Naive thymus-derived CD4-positive, alpha-beta T cell (primary cell): Measurements from ENCODE around the gene TRAF2. TPM values are rescaled to one million over a fixed set of nuclear protein-coding genes. Genes with fewer than 3 reads are reported as not detected.

Source experiments
- ATAC-seq: fragments of 150-1000 bp; cut with Tn5 transposase; 2 replicates; pipeline ENCODE4 v1.10.0; 2021; ENCODE audit warnings: mild to moderate bottlenecking, moderate library complexity
- CTCF ChIA-PET: fragments of 350-600 bp; sonication (Branson Sonifier 250); formaldehyde crosslinking; loops from one replicate; lab custom pipeline; 2021; ENCODE audit warnings: antibody characterized with exemption; lab: Charles Lee
- POLR2A ChIA-PET: fragments of 350-600 bp; sonication (Branson Sonifier 250); formaldehyde crosslinking; loops from one replicate; lab custom pipeline; 2021; ENCODE audit warnings: antibody characterized with exemption, inconsistent platforms; lab: Charles Lee
- DNase-seq, 9 donors: peaks; one replicate each; pipeline versions ENCODE4 v3.0.0 to v3.0.0-alpha.2; 2020 to 2022; ENCODE audit warnings: mixed read lengths in 1 of 9
- H3K27ac ChIP-seq: one replicate; pipeline ENCODE4 v1.7.0; 2013; ENCODE audit warnings: mild to moderate bottlenecking, low read depth, low read length, moderate library complexity
- H3K27me3 ChIP-seq, 2 donors: one replicate each; pipeline ENCODE4 v1.7.0; 2013; ENCODE audit warnings: low read length in 2 of 2, mild to moderate bottlenecking in 2 of 2, moderate library complexity in 2 of 2; ENCODE audit not compliant: control insufficient read depth in 2 of 2, insufficient read depth in 2 of 2
- H3K36me3 ChIP-seq, 3 experiments: 1 replicate in 2 of 3; 2 replicates in 1 of 3; pipeline ENCODE4 v1.7.0; 2013; ENCODE audit warnings: low read length in 3 of 3, mild to moderate bottlenecking in 3 of 3, moderate library complexity in 1 of 3; ENCODE audit not compliant: insufficient read depth in 3 of 3, control insufficient read depth in 2 of 3
- H3K4me1 ChIP-seq, 2 donors: one replicate each; pipeline ENCODE4 v1.7.0; 2013; ENCODE audit warnings: low read length in 2 of 2, mild to moderate bottlenecking in 2 of 2, moderate library complexity in 1 of 2; ENCODE audit not compliant: control insufficient read depth in 2 of 2, insufficient read depth in 2 of 2
- H3K4me3 ChIP-seq: 2 replicates; pipeline ENCODE4 v1.7.0; 2013; ENCODE audit warnings: mild to moderate bottlenecking, low read length
- H3K9me3 ChIP-seq, 3 experiments: 1 replicate in 2 of 3; 2 replicates in 1 of 3; pipeline ENCODE4 v1.7.0; 2013; ENCODE audit warnings: low read length in 3 of 3; ENCODE audit not compliant: control insufficient read depth in 2 of 3
- H3K27ac Mint-ChIP-seq, 9 donors: one replicate each; pipeline ENCODE4 v1.8.0; 2020 to 2022; ENCODE audit warnings: mixed read lengths in 9 of 9, mild to moderate bottlenecking in 8 of 9, moderate library complexity in 5 of 9, inconsistent platforms in 2 of 9
- H3K27me3 Mint-ChIP-seq, 5 donors: one replicate each; pipeline ENCODE4 v1.8.0; 2021 to 2022; ENCODE audit warnings: mixed read lengths in 5 of 5, mild to moderate bottlenecking in 1 of 5
- H3K36me3 Mint-ChIP-seq, 5 donors: one replicate each; pipeline ENCODE4 v1.8.0; 2020 to 2022; ENCODE audit warnings: mixed read lengths in 5 of 5, mild to moderate bottlenecking in 3 of 5, inconsistent platforms in 1 of 5
- H3K4me1 Mint-ChIP-seq, 7 donors: one replicate each; pipeline ENCODE4 v1.8.0; 2020 to 2022; ENCODE audit warnings: mixed read lengths in 7 of 7, mild to moderate bottlenecking in 3 of 7, inconsistent platforms in 1 of 7
- H3K4me3 Mint-ChIP-seq, 10 donors: one replicate each; pipeline ENCODE4 v1.8.0; 2020 to 2022; ENCODE audit warnings: mild to moderate bottlenecking in 10 of 10, mixed read lengths in 10 of 10, moderate library complexity in 6 of 10, inconsistent platforms in 2 of 10
- H3K9me3 Mint-ChIP-seq, 11 donors: one replicate each; pipeline ENCODE4 v1.8.0; 2020 to 2022; ENCODE audit warnings: mixed read lengths in 11 of 11, mild to moderate bottlenecking in 4 of 11, inconsistent platforms in 1 of 11, moderate library complexity in 1 of 11
- intact Hi-C, 2 donors: fragments of 100-400 bp; cut with micrococcal nuclease; formaldehyde crosslinking; loops; one replicate each; pipeline ENCODE4 v1.15.1; 2023
- polyA plus RNA-seq, 2 donors: library from polyadenylated mRNA; unstranded; fragments of 300-500 nt; fragmentation: Illumina TruSeq; gene quantifications; one replicate each; pipeline ENCODE4 v1.2.3, GENCODE V29; 2021
- total RNA-seq, 6 experiments: library from RNA in 5 of 6; stranded (reverse) in 5 of 6; gene quantifications; 1 replicate in 5 of 6; 2 replicates in 1 of 6; pipeline ENCODE4 v1.2.3 and lab custom pipeline; 2021 to 2026

TRAF2 gene
- total and polyA plus RNA-seq, 7 experiments from 2014 or later: 11.9 to 72.8 (median 29.1) TPM

- H3K36me3 Mint-ChIP-seq: peaks cover 0 to 3% (median 0%) of the 10 kb centered on the region in 5 donors
- peaks cover 20 to 22% of the 10 kb centered on the region in 2 donors for H3K4me1 ChIP-seq
- POLR2A ChIA-PET: interaction anchor here (0.6 to 2.4 kb wide), 14 partner anchors 12 to 159 kb away, joined by 3 to 9 read pairs (median 4); partner anchors contain the start of genes AJM1, EDF1 and FBXW5
- DNase-seq (peak in 6 of 9 donors; percentile 5 to 77 (median 26)), ATAC-seq (peak; percentile 69)
- H3K4me3 ChIP-seq: peak overlapping the region; percentile 66
- H3K9me3 ChIP-seq: no peaks in the 10 kb centered on the region
- peaks cover 0 to 6% (median 0%) of the 10 kb centered on the region in 3 experiments for H3K36me3 ChIP-seq
- peak overlapping the region; percentile 78 to 95 (median 89) for H3K27ac Mint-ChIP-seq
- H3K27me3 Mint-ChIP-seq: no peaks in the 10 kb centered on the region
- intact Hi-C loops: loop anchor here (1.0 to 10.0 kb wide), 14 partner anchors 14 to 352 kb away; partner anchors contain the start of genes EDF1 (in 2 of the 2), FBXW5 (in 2 of the 2), TMEM141 (in 2 of the 2) and AJM1 (in 1 of the 2)
- peaks cover 16 to 46% (median 28%) of the 10 kb centered on the region in 7 donors for H3K4me1 Mint-ChIP-seq
- no peaks in the 10 kb centered on the region for H3K9me3 Mint-ChIP-seq
- H3K27me3 ChIP-seq: no peaks in the 10 kb centered on the region
- peak overlapping the region; percentile 97 for H3K27ac ChIP-seq
- CTCF ChIA-PET: no interaction called here
- peak overlapping the region; percentile 83 to 99 (median 86) for H3K4me3 Mint-ChIP-seq
These were observed 588 bp downstream of the TRAF2 start for GRCh38 chr9:136886610-136887597.

- H3K36me3 ChIP-seq: peaks cover 0 to 11% (median 0%) of the 10 kb centered on the region in 3 experiments
- peaks cover 13 to 39% (median 21%) of the 10 kb centered on the region in 7 donors for H3K4me1 Mint-ChIP-seq
- no peaks in the 10 kb centered on the region for H3K27me3 Mint-ChIP-seq
- H3K36me3 Mint-ChIP-seq: peaks cover 0 to 3% (median 0%) of the 10 kb centered on the region in 5 donors
- DNase-seq (no peak), ATAC-seq (no peak)
- ChIA-PET CTCF (interaction anchor here (0.6 kb wide), 1 partner anchor 25 kb away, joined by 3 read pairs; no protein-coding TSS in a partner anchor), POLR2A (interaction anchor here (0.7 kb wide), 1 partner anchor 20 kb away, joined by 3 read pairs; no protein-coding TSS in a partner anchor)
- H3K27ac ChIP-seq: no peak overlapping the region
- intact Hi-C loops: loop anchor here (5.0 to 10.0 kb wide), 2 partner anchors 199 to 354 kb away; partner anchors contain the start of gene MAN1B1 (in 1 of the 2)
- no peak overlapping the region for H3K4me3 ChIP-seq
- H3K9me3 Mint-ChIP-seq: no peaks in the 10 kb centered on the region
- H3K27me3 ChIP-seq: no peaks in the 10 kb centered on the region
- peak overlapping the region in 3 of 10 donors; percentile 32 to 86 (median 63) for H3K4me3 Mint-ChIP-seq
- H3K4me1 ChIP-seq: peaks cover 5 to 9% of the 10 kb centered on the region in 2 donors
- peak overlapping the region in 2 of 9 donors; percentile 5 to 12 for H3K27ac Mint-ChIP-seq
- no peaks in the 10 kb centered on the region for H3K9me3 ChIP-seq
These were observed 2.1 kb downstream of the TRAF2 start for GRCh38 chr9:136888454-136888853.

DNA sequence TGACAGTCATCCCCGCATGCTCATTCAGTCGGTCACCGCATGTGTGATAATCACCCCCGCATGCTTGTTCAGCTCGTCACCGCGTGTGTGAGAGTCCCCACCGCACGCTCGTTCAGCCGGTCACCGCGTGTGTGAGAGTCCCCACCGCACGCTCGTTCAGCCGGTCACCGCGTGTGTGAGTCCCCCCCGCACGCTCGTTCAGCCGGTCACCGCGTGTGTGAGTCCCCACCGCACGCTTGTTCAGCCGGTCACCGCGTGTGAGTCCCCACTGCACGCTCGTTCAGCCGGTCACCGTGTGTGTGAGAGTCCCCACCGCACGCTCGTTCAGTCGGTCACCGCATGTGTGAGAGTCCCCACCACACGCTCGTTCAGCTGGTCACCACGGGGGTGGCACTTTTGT lies 3.5 kb downstream of the TRAF2 start:
- ChIA-PET CTCF (no interaction called here), POLR2A (no interaction called here)
- Mint-ChIP-seq H3K27me3 (no peaks in the 10 kb centered on the region), H3K36me3 (peaks cover 0 to 11% (median 0%) of the 10 kb centered on the region in 5 donors), H3K9me3 (no peaks in the 10 kb centered on the region), H3K27ac (peak overlapping the region in 1 of 9 donors; percentile 29), H3K4me3 (no peak overlapping the region), H3K4me1 (peaks cover 13 to 45% (median 29%) of the 10 kb centered on the region in 7 donors)
- Histone ChIP-seq H3K4me3 (no peak overlapping the region), H3K36me3 (peaks cover 0 to 12% (median 0%) of the 10 kb centered on the region in 3 experiments), H3K9me3 (no peaks in the 10 kb centered on the region), H3K27ac (no peak overlapping the region), H3K4me1 (peaks cover 5 to 9% of the 10 kb centered on the region in 2 donors), H3K27me3 (no peaks in the 10 kb centered on the region)
- ATAC-seq (no peak), DNase-seq (no peak)
- intact Hi-C loops: loop anchor here (5.0 to 10.0 kb wide), 2 partner anchors 197 to 355 kb away; partner anchors contain the start of gene MAN1B1 (in 1 of the 2)

GRCh38 chr9:136890661-136891060 lies 4.3 kb downstream of the TRAF2 start:
- Mint-ChIP-seq H3K4me3 (no peak overlapping the region), H3K27ac (no peak overlapping the region), H3K9me3 (no peaks in the 10 kb centered on the region), H3K4me1 (peaks cover 13 to 46% (median 30%) of the 10 kb centered on the region in 7 donors), H3K27me3 (no peaks in the 10 kb centered on the region), H3K36me3 (peaks cover 0 to 11% (median 0%) of the 10 kb centered on the region in 5 donors)
- H3K36me3 ChIP-seq: peaks cover 0 to 17% (median 0%) of the 10 kb centered on the region in 3 experiments
- H3K27me3 ChIP-seq: no peaks in the 10 kb centered on the region
- POLR2A ChIA-PET: interaction anchor here (1.4 kb wide), 1 partner anchor 9 kb away, joined by 4 read pairs; no protein-coding TSS in a partner anchor
- DNase-seq (no peak), ATAC-seq (no peak)
- H3K4me3 ChIP-seq: no peak overlapping the region
- no peaks in the 10 kb centered on the region for H3K9me3 ChIP-seq
- CTCF ChIA-PET: no interaction called here
- peaks cover 3 to 5% of the 10 kb centered on the region in 2 donors for H3K4me1 ChIP-seq
- H3K27ac ChIP-seq: no peak overlapping the region
- intact Hi-C loops: no loop called here

- H3K27me3 ChIP-seq: no peaks in the 10 kb centered on the region
- Mint-ChIP-seq H3K36me3 (peaks cover 0 to 21% (median 5%) of the 10 kb centered on the region in 5 donors), H3K9me3 (no peaks in the 10 kb centered on the region), H3K27me3 (no peaks in the 10 kb centered on the region), H3K27ac (peak overlapping the region in 2 of 9 donors; percentile 8 to 25), H3K4me3 (no peak overlapping the region), H3K4me1 (peaks cover 3 to 46% (median 23%) of the 10 kb centered on the region in 7 donors)
- DNase-seq (no peak), ATAC-seq (no peak)
- ChIA-PET CTCF (no interaction called here), POLR2A (interaction anchor here (0.6 kb wide), 1 partner anchor 26 kb away, joined by 3 read pairs; no protein-coding TSS in a partner anchor)
- H3K4me1 ChIP-seq: peaks cover under 1 to 1% of the 10 kb centered on the region in 2 donors
- peaks cover 0 to 38% (median 0%) of the 10 kb centered on the region in 3 experiments for H3K36me3 ChIP-seq
- H3K27ac ChIP-seq: no peak overlapping the region
- no peaks in the 10 kb centered on the region for H3K9me3 ChIP-seq
- intact Hi-C loops: no loop called here
- H3K4me3 ChIP-seq: no peak overlapping the region
These were observed 9.7 kb downstream of the TRAF2 start for GRCh38 chr9:136896027-136896426.

- ChIA-PET POLR2A (interaction anchor here (0.6 kb wide), 1 partner anchor 173 kb away, joined by 3 read pairs; no protein-coding TSS in a partner anchor), CTCF (no interaction called here)
- H3K4me3 Mint-ChIP-seq: no peak overlapping the region
- peaks cover 12 to 63% (median 43%) of the 10 kb centered on the region in 7 donors for H3K4me1 Mint-ChIP-seq
- H3K4me1 ChIP-seq: peaks cover 21 to 26% of the 10 kb centered on the region in 2 donors
- no peak for ATAC-seq
- no peaks in the 10 kb centered on the region for H3K9me3 Mint-ChIP-seq
- no peaks in the 10 kb centered on the region for H3K27me3 Mint-ChIP-seq
- DNase-seq: no peak
- intact Hi-C loops: no loop called here
- H3K4me3 ChIP-seq: no peak overlapping the region
- H3K36me3 Mint-ChIP-seq: peaks cover 0 to 36% (median 5%) of the 10 kb centered on the region in 5 donors
- H3K27ac ChIP-seq: no peak overlapping the region
- H3K27ac Mint-ChIP-seq: peak overlapping the region in 3 of 9 donors; percentile 19 to 58 (median 54)
- H3K27me3 ChIP-seq: no peaks in the 10 kb centered on the region
- peaks cover 0 to 45% (median 0%) of the 10 kb centered on the region in 3 experiments for H3K36me3 ChIP-seq
- H3K9me3 ChIP-seq: no peaks in the 10 kb centered on the region
These were observed 12.3 kb downstream of the TRAF2 start for GRCh38 chr9:136898483-136899100.
